Placental pericyte (primary cell): ENCODE results near the gene DUS2. TPM values are rescaled to one million over a fixed set of nuclear protein-coding genes. Genes with fewer than 3 reads are reported as not detected.

Experiments used
- small RNA-seq: library from RNA; depleted of rRNA; stranded (forward); fragments of <200 nt; gene quantifications from one replicate; pipeline ENCODE3, GENCODE V24; 2012; ENCODE audit warnings: low replicate concordance
- total RNA-seq: library from RNA; depleted of rRNA; stranded (reverse); fragments of >200 nt; gene quantifications from 2 replicates; pipeline ENCODE4 v1.2.3, GENCODE V29; 2012

The DUS2 gene
- total RNA-seq, result 11.4 and 21.0 TPM in 2 replicates

GRCh38 chr16:68022728-68023537, at the start of gene DUS2, which contains the start of gene DDX28:
Gene DUS2 (plus strand): TSS chr16:68023284. CDS start chr16:68038024, 14,740 bp downstream.
Gene DDX28 (minus strand): TSS chr16:68023232. CDS start chr16:68023202, 30 bp downstream.

GRCh38 chr16:67979955-67980678, 43.0 kb upstream of the DUS2 start, which contains the start of gene DPEP3:
Gene DPEP3 (minus strand): TSS chr16:67980499. CDS start chr16:67980380, 119 bp downstream.

GRCh38 chr16:67998779-67999688, 24.1 kb upstream of the DUS2 start, which contains the start of gene DPEP2:
Gene DPEP2 (minus strand): TSS chr16:67999484. CDS start chr16:67993212, 6,272 bp downstream.

GRCh38 chr16:68015681-68016080, 7.4 kb upstream of the DUS2 start, which contains the start of gene DPEP2NB:
Gene DPEP2NB (minus strand): TSS chr16:68015911. CDS start chr16:68015770, 141 bp downstream.

GRCh38 chr16:68085259-68086071, 62.4 kb downstream of the DUS2 start, which contains the start of gene NFATC3:
Gene NFATC3 (plus strand): TSS chr16:68085370. CDS start chr16:68085682, 312 bp downstream.

Small RNA genes lying within 50 kb of the gene (small RNA-seq; reads per million reads assigned to genes)
- gene RF00019, result not detected
- 1.2 reads per million, percentile 51 among the genes with 10 or more reads in this experiment for gene RNU6-359P

Other genes with a start within 250 kb of the DUS2 start
- 6.4 and 7.7 TPM in 2 replicates for gene RANBP10, start 216.7 kb upstream of the DUS2 start, total RNA-seq
- 0.88 and 1.0 TPM in 2 replicates for gene TSNAXIP1, start 216.4 kb upstream of the DUS2 start, total RNA-seq
- gene THAP11, start 181.0 kb upstream of the DUS2 start, total RNA-seq, result 26.0 and 39.4 TPM in 2 replicates
- 159 and 180 TPM in 2 replicates for gene NUTF2, start 176.4 kb upstream of the DUS2 start, total RNA-seq
- gene CENPT, start 175.6 kb upstream of the DUS2 start, total RNA-seq, result 21.4 and 52.3 TPM in 2 replicates
- gene EDC4, start 150.2 kb upstream of the DUS2 start, total RNA-seq, result 61.1 and 85.3 TPM in 2 replicates
- 1.0 TPM in 1 of 2 replicates, not detected in the other for gene NRN1L, start 138.4 kb upstream of the DUS2 start, total RNA-seq
- 18.6 and 23.9 TPM in 2 replicates for gene PSKH1, start 130.0 kb upstream of the DUS2 start, total RNA-seq
- gene CTRL, start 91.4 kb upstream of the DUS2 start, total RNA-seq, result 0.29 and 2.0 TPM in 2 replicates
- 48.4 and 51.4 TPM in 2 replicates for gene PSMB10, start 86.4 kb upstream of the DUS2 start, total RNA-seq
- gene LCAT, start 79.2 kb upstream of the DUS2 start, total RNA-seq, result 6.4 and 10.7 TPM in 2 replicates
- gene SLC12A4, start 54.6 kb upstream of the DUS2 start, total RNA-seq, result 97.5 and 105 TPM in 2 replicates
- gene DPEP3, start 42.8 kb upstream of the DUS2 start, total RNA-seq, result not detected in 2 replicates
- not detected in 2 replicates for gene DPEP2, start 23.8 kb upstream of the DUS2 start, total RNA-seq
- not detected in 2 replicates for gene DPEP2NB, start 7.4 kb upstream of the DUS2 start, total RNA-seq
- 11.2 and 15.3 TPM in 2 replicates for gene DDX28, start 52 bp upstream of the DUS2 start, total RNA-seq
- gene NFATC3, start 62.1 kb downstream of the DUS2 start, total RNA-seq, result 19.7 and 34.5 TPM in 2 replicates
- gene ESRP2, start 212.8 kb downstream of the DUS2 start, total RNA-seq, result 0.14 and 0.22 TPM in 2 replicates
- gene PLA2G15, start 222.1 kb downstream of the DUS2 start, total RNA-seq, result 28.2 and 47.3 TPM in 2 replicates
- 37.4 and 41.2 TPM in 2 replicates for gene SLC7A6, start 241.2 kb downstream of the DUS2 start, total RNA-seq